GM12801 (cell line): Measurements from ENCODE around the gene ZNF764.

Experiments used
- CTCF ChIP-seq: IDR thresholded peaks from one replicate; pipeline ENCODE4 v1.5.1; 2011; ENCODE audit warnings: control low read depth; ENCODE audit not compliant: insufficient read length; ENCODE audit errors: extremely low read depth

Gene ZNF764

GRCh38 chr16:30559690-30560089 lies 1.5 kb upstream of the ZNF764 start:
- no peak for TF ChIP-seq CTCF

- TF ChIP-seq CTCF = no peak
These were observed 709 bp upstream of the ZNF764 start for GRCh38 chr16:30558789-30559377.

GRCh38 chr16:30557707-30557956 lies 542 bp downstream of the ZNF764 start:
- TF ChIP-seq CTCF = no peak

- TF ChIP-seq CTCF = no peak
These were observed 2.1 kb downstream of the ZNF764 start for GRCh38 chr16:30556125-30556473.

- TF ChIP-seq CTCF = no peak
These were observed 2.7 kb downstream of the ZNF764 start for GRCh38 chr16:30555315-30556124.

- TF ChIP-seq CTCF = no peak
These were observed 3.4 kb downstream of the ZNF764 start for GRCh38 chr16:30554557-30555314.

GRCh38 chr16:30553393-30553899 lies 4.7 kb downstream of the ZNF764 start:
- TF ChIP-seq CTCF = no peak
